Thymus (tissue), 11 donors: ENCODE data around the gene TCF12. TPM values are rescaled to one million over a fixed set of nuclear protein-coding genes. Genes with fewer than 3 reads are reported as not detected.
"Not testable (repeated sequence)": the region's sequence is repeated elsewhere in the genome, so short reads cannot be mapped to it uniquely, and the experiment has no call there.

ENCODE experiments used
- DNase-seq, 9 donors: peaks; one replicate each; pipeline ENCODE4 v3.0.0-alpha.2; 2013; ENCODE audit warnings: low spot score in 9 of 9, low read depth in 6 of 9, missing footprints in 1 of 9
- H3K27ac ChIP-seq, 2 donors: one replicate each; pipeline ENCODE4 v1.5.1; 2013; ENCODE audit warnings: control low read depth in 1 of 2, low read depth in 1 of 2, low read length in 1 of 2, mild to moderate bottlenecking in 1 of 2, moderate library complexity in 1 of 2
- H3K27me3 ChIP-seq, 2 donors: one replicate each; pipeline ENCODE4 v1.5.1; 2013; ENCODE audit warnings: low read length in 1 of 2; ENCODE audit not compliant: control insufficient read depth in 2 of 2, insufficient read depth in 1 of 2
- H3K36me3 ChIP-seq, 2 donors: one replicate each; pipeline ENCODE4 v1.5.1; 2013; ENCODE audit warnings: low read length in 1 of 2, mild to moderate bottlenecking in 1 of 2, moderate library complexity in 1 of 2; ENCODE audit not compliant: control insufficient read depth in 2 of 2, insufficient read depth in 2 of 2
- H3K4me1 ChIP-seq, 2 donors: one replicate each; pipeline ENCODE4 v1.5.1; 2013; ENCODE audit warnings: low read length in 2 of 2; ENCODE audit not compliant: control insufficient read depth in 2 of 2, insufficient read depth in 2 of 2
- H3K4me3 ChIP-seq, 2 donors: one replicate each; pipeline ENCODE4 v1.5.1; 2013; ENCODE audit warnings: low read length in 2 of 2, control low read depth in 1 of 2, mild to moderate bottlenecking in 1 of 2
- H3K9me3 ChIP-seq, 2 donors: one replicate each; pipeline ENCODE4 v1.5.1; 2013; ENCODE audit warnings: low read length in 1 of 2, mild to moderate bottlenecking in 1 of 2; ENCODE audit not compliant: control insufficient read depth in 2 of 2, insufficient read depth in 1 of 2
- WGBS: extraction: QIAGEN DNeasy Blood & Tissue Kit; methylation state at CpG from one replicate; pipeline ENCODE4 v1.1.7; 2013; 5-methylcytosine and 5-hydroxymethylcytosine counted together
- polyA plus RNA-seq: library from polyadenylated mRNA; stranded (reverse); fragments of 200-250 nt; gene quantifications from one replicate; pipeline ENCODE4 v1.2.3, GENCODE V29; 2013
- total RNA-seq: library from RNA; stranded (reverse); fragments of 120-200 nt; gene quantifications from one replicate; pipeline ENCODE4 v1.2.4, GENCODE V29; 2013
- donor health status: healthy.

Gene TCF12
- total and polyA plus RNA-seq, 2 donors: 45.2 to 159 TPM

DNA sequence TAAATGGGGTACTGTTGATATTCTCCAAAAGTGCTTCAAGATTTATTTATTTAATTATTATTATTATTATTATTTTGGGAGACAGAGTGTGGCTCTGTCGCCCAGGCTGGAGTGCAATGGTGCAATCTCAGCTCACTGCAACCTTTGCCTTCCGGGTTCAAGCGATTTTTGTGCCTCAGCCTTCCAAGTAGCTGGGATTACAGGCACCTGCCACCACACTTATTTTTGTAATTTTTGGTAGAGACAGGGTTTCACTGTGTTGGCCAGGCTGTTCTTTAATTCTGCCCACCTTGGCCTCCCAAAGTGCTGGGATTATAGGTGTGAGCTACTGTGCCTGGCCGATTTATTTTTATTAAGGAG lies 14.0 kb downstream of the TCF12 start:
- H3K9me3 ChIP-seq, H3K27me3 ChIP-seq, DNase-seq: not testable (repeated sequence)
- H3K27ac ChIP-seq: peak overlapping the region; percentile 58 to 90
- H3K36me3 ChIP-seq: peaks cover 8 to 49% of the 10 kb centered on the region in 2 donors
- H3K4me1 ChIP-seq: peaks cover 21 to 33% of the 10 kb centered on the region in 2 donors
- 46% methylated on average over 4 of the region's 4 CpGs for WGBS
- H3K4me3 ChIP-seq: peak overlapping the region; percentile 8 to 49

- peak overlapping the region in 1 of 2 donors; percentile 6 for H3K4me3 ChIP-seq
- H3K4me1 ChIP-seq: peaks cover 26 to 33% of the 10 kb centered on the region in 2 donors
- peak overlapping the region in 1 of 2 donors; percentile 90 for H3K27ac ChIP-seq
- DNase-seq: no peak
- H3K27me3 ChIP-seq: no peaks in the 10 kb centered on the region
- WGBS: 17% methylated on average over 1 of the region's 1 CpG
- H3K9me3 ChIP-seq: peaks cover 0 to 3% of the 10 kb centered on the region in 2 donors
- H3K36me3 ChIP-seq: peaks cover 8 to 43% of the 10 kb centered on the region in 2 donors
These were observed 15.0 kb downstream of the TCF12 start for GRCh38 chr15:56933410-56933809.

DNA sequence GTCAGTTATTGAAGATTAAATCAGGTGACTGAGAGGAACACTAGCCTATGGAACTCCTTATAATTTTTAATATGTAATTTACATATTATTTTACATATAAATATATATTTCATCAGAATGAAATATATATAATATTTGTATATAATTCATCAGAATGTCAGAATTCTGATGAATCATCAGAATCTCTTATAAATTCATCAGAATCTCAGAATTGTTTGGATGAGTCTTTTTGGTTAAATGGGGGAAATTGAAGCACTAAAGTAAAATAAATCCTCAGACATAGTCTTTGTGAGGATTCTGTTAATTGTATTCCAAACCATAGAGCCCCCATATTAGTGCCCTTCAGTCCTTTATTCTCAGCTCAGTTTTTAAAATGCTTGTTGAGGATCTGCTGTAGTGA lies 15.4 kb downstream of the TCF12 start:
- Histone ChIP-seq H3K4me3 (peak overlapping the region in 1 of 2 donors; percentile 15), H3K27me3 (no peaks in the 10 kb centered on the region), H3K36me3 (peaks cover 8 to 43% of the 10 kb centered on the region in 2 donors), H3K4me1 (peaks cover 28 to 30% of the 10 kb centered on the region in 2 donors), H3K9me3 (peaks cover 0 to 3% of the 10 kb centered on the region in 2 donors), H3K27ac (peak overlapping the region in 1 of 2 donors; percentile 42)
- DNase-seq: no peak

GRCh38 chr15:56934269-56934668 lies 15.8 kb downstream of the TCF12 start:
- WGBS: 42% methylated on average over 5 of the region's 5 CpGs
- no peak for DNase-seq
- Histone ChIP-seq H3K9me3 (peaks cover 0 to 3% of the 10 kb centered on the region in 2 donors), H3K4me3 (peak overlapping the region in 1 of 2 donors; percentile 15), H3K36me3 (peaks cover 8 to 44% of the 10 kb centered on the region in 2 donors), H3K4me1 (peaks cover 28% of the 10 kb centered on the region in 2 donors), H3K27ac (no peak overlapping the region), H3K27me3 (no peaks in the 10 kb centered on the region)

DNA sequence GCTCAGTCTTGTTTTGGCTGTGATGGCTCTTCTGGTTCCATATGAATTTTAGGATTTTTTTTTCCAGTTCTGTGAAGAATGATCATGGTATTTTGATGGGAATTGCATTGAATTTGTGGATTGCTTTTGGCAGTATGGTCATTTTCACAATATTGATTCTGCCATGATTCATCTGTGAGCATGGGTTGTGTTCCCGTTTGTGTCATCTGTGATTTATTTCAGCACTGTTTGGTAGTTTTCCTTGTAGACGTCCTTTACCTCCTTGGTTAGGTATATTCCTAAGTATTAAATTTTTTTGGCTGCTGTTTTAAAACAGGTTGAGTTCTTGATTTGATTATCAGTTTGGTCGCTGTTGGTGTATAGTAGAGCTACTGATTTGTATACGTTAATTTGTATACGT lies 18.5 kb downstream of the TCF12 start:
- Histone ChIP-seq H3K9me3 (peaks cover 0 to 3% of the 10 kb centered on the region in 2 donors), H3K36me3 (peaks cover 8 to 44% of the 10 kb centered on the region in 2 donors), H3K27ac (no peak overlapping the region), H3K4me1 (peaks cover 26 to 27% of the 10 kb centered on the region in 2 donors), H3K4me3 (no peak overlapping the region), H3K27me3 (no peaks in the 10 kb centered on the region)
- WGBS: 97% methylated on average over 5 of the region's 5 CpGs
- no peak for DNase-seq

- peaks cover 24 to 26% of the 10 kb centered on the region in 2 donors for H3K4me1 ChIP-seq
- H3K36me3 ChIP-seq: peaks cover 8 to 39% of the 10 kb centered on the region in 2 donors
- no peak overlapping the region for H3K4me3 ChIP-seq
- H3K27me3 ChIP-seq: no peaks in the 10 kb centered on the region
- no peak for DNase-seq
- peaks cover 0 to 3% of the 10 kb centered on the region in 2 donors for H3K9me3 ChIP-seq
- H3K27ac ChIP-seq: no peak overlapping the region
These were observed 20.8 kb downstream of the TCF12 start for GRCh38 chr15:56939257-56939656.

DNA sequence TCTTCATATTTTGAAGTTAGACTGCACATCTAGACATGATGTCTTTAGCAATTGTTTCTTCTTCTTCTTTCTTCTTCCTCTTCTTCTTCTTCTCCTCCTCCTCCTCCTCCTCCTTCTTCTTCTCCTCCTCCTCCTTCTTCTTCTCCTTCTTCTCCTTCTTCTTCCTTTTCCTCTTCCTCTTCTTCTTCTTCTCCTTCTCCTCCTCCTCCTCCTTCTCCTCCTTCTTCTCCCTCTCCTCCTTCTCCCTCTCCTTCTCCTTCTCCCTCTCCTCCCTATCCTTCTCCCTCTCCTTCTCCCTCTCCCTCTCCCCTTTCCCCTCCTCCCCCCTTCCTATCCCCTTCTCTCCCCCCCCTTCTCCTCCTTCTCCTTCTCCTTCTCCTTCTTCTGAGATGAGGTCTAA lies 21.9 kb downstream of the TCF12 start:
- no peaks in the 10 kb centered on the region for H3K27me3 ChIP-seq
- DNase-seq: no peak

DNA sequence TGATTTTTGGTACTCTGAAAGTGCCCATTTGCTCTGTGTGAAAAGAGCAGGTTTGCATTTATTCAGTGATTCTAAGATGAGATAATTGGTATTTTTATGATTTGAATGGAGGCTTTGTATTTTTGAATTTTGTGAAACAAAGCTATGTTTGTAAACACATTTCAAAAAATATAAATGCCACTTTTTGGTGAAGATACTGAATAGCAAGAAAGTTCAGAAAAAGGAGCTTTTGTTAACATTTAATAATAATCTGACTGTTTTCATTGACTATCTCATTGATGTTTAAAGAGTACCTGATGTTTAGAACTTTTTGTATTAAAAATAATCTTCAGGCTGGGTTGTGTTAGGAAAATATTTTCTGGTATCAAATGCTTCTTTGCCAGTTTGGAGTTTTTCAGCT lies 23.7 kb downstream of the TCF12 start:
- H3K9me3 ChIP-seq: no peaks in the 10 kb centered on the region
- no peak for DNase-seq
- H3K27me3 ChIP-seq: no peaks in the 10 kb centered on the region
- no peak overlapping the region for H3K4me3 ChIP-seq
- H3K36me3 ChIP-seq: peaks cover 0 to 38% of the 10 kb centered on the region in 2 donors
- H3K27ac ChIP-seq: no peak overlapping the region
- H3K4me1 ChIP-seq: peaks cover 20 to 23% of the 10 kb centered on the region in 2 donors

More for the DNA sequence above, 21.9 kb downstream of the TCF12 start:
- no peaks in the 10 kb centered on the region for H3K9me3 ChIP-seq
- H3K36me3 ChIP-seq: peaks cover 3 to 32% of the 10 kb centered on the region in 2 donors
- no peak overlapping the region for H3K4me3 ChIP-seq
- no peak overlapping the region for H3K27ac ChIP-seq
- peaks cover 19 to 23% of the 10 kb centered on the region in 2 donors for H3K4me1 ChIP-seq

GRCh38 chr15:56943403-56943802 lies 25.0 kb downstream of the TCF12 start:
- no peak overlapping the region for H3K4me3 ChIP-seq
- WGBS: 93% methylated on average over 1 of the region's 1 CpG
- H3K27me3 ChIP-seq: no peaks in the 10 kb centered on the region
- H3K9me3 ChIP-seq: no peaks in the 10 kb centered on the region
- DNase-seq: no peak
- peaks cover 18 to 22% of the 10 kb centered on the region in 2 donors for H3K4me1 ChIP-seq
- H3K36me3 ChIP-seq: peaks cover under 1 to 44% of the 10 kb centered on the region in 2 donors
- H3K27ac ChIP-seq: no peak overlapping the region

- Histone ChIP-seq H3K27ac (no peak overlapping the region), H3K9me3 (no peaks in the 10 kb centered on the region), H3K4me1 (peaks cover 15 to 21% of the 10 kb centered on the region in 2 donors), H3K36me3 (peaks cover 3 to 42% of the 10 kb centered on the region in 2 donors), H3K27me3 (no peaks in the 10 kb centered on the region), H3K4me3 (no peak overlapping the region)
- no peak for DNase-seq
- WGBS: 100% methylated on average over 1 of the region's 1 CpG
These were observed 26.0 kb downstream of the TCF12 start for GRCh38 chr15:56944485-56944884.
